Measurements from ENCODE around the gene ZFYVE28. TPM values are rescaled to one million over a fixed set of nuclear protein-coding genes. Genes with fewer than 3 reads are reported as not detected.
"Not testable (repeated sequence)": the region's sequence is repeated elsewhere in the genome, so short reads cannot be mapped to it uniquely, and the experiment has no call there.

The ZFYVE28 gene
- total RNA-seq, 2 donors from 2014 or later = 49.4 to 63.6 TPM

GRCh38 chr4:2275044-2275397 is 143.4 kb downstream of the ZFYVE28 start:
- H3K9me3 ChIP-seq (ENCODE audit: control insufficient read depth, low read length, poor library complexity, severe bottlenecking); H3K27ac Mint-ChIP-seq; H3K27me3 Mint-ChIP-seq; H3K4me1 Mint-ChIP-seq; H3K4me3 Mint-ChIP-seq; DNase-seq; ATAC-seq; H3K36me3 Mint-ChIP-seq (ENCODE audit: low read depth): not testable (repeated sequence)

- H3K9me3 ChIP-seq (ENCODE audit: control insufficient read depth, low read length, poor library complexity, severe bottlenecking) = no peaks in the 10 kb centered on the region
- no peak for ATAC-seq
- H3K27ac Mint-ChIP-seq = peak overlapping the region; percentile 19
- no peak for DNase-seq
- H3K27me3 Mint-ChIP-seq = no peaks in the 10 kb centered on the region
- peaks cover 2% of the 10 kb centered on the region for H3K4me1 Mint-ChIP-seq
- no peak overlapping the region for H3K4me3 Mint-ChIP-seq
- no peaks in the 10 kb centered on the region for H3K36me3 Mint-ChIP-seq (ENCODE audit: low read depth)
These were observed 144.0 kb downstream of the ZFYVE28 start for GRCh38 chr4:2274320-2275043.

GRCh38 chr4:2273657-2274319 is 144.7 kb downstream of the ZFYVE28 start:
- DNase-seq = no peak
- H3K27me3 Mint-ChIP-seq = no peaks in the 10 kb centered on the region
- no peak overlapping the region for H3K27ac Mint-ChIP-seq
- H3K4me3 Mint-ChIP-seq = no peak overlapping the region
- no peaks in the 10 kb centered on the region for H3K36me3 Mint-ChIP-seq (ENCODE audit: low read depth)
- ATAC-seq = no peak
- H3K9me3 ChIP-seq (ENCODE audit: control insufficient read depth, low read length, poor library complexity, severe bottlenecking) = no peaks in the 10 kb centered on the region
- H3K4me1 Mint-ChIP-seq = peaks cover 2% of the 10 kb centered on the region

GRCh38 chr4:2273221-2273620 is 145.2 kb downstream of the ZFYVE28 start:
- Mint-ChIP-seq H3K4me1 (peaks cover 2% of the 10 kb centered on the region), H3K27ac (no peak overlapping the region), H3K27me3 (no peaks in the 10 kb centered on the region), H3K36me3 (ENCODE audit: low read depth) (no peaks in the 10 kb centered on the region), H3K4me3 (no peak overlapping the region)
- DNase-seq = no peak
- H3K9me3 ChIP-seq (ENCODE audit: control insufficient read depth, low read length, poor library complexity, severe bottlenecking) = no peaks in the 10 kb centered on the region
- no peak for ATAC-seq

GRCh38 chr4:2272828-2273120 is 145.7 kb downstream of the ZFYVE28 start:
- Mint-ChIP-seq H3K36me3 (ENCODE audit: low read depth) (no peaks in the 10 kb centered on the region), H3K27ac (no peak overlapping the region), H3K4me1 (peaks cover 2% of the 10 kb centered on the region), H3K4me3 (no peak overlapping the region), H3K27me3 (no peaks in the 10 kb centered on the region)
- DNase-seq = no peak
- no peak for ATAC-seq
- H3K9me3 ChIP-seq (ENCODE audit: control insufficient read depth, low read length, poor library complexity, severe bottlenecking) = no peaks in the 10 kb centered on the region

- H3K27me3 Mint-ChIP-seq = no peaks in the 10 kb centered on the region
- H3K27ac Mint-ChIP-seq = peak overlapping the region; percentile 37
- no peaks in the 10 kb centered on the region for H3K4me1 Mint-ChIP-seq
- no peak overlapping the region for H3K4me3 Mint-ChIP-seq
- H3K36me3 Mint-ChIP-seq (ENCODE audit: low read depth) = no peaks in the 10 kb centered on the region
- DNase-seq = no peak
- no peak for ATAC-seq
- H3K9me3 ChIP-seq (ENCODE audit: control insufficient read depth, low read length, poor library complexity, severe bottlenecking) = no peaks in the 10 kb centered on the region
These were observed 146.2 kb downstream of the ZFYVE28 start for GRCh38 chr4:2272026-2272827.

- H3K27ac Mint-ChIP-seq = no peak overlapping the region
- DNase-seq (no peak), ATAC-seq (no peak)
- H3K4me1 Mint-ChIP-seq = no peaks in the 10 kb centered on the region
- no peaks in the 10 kb centered on the region for H3K9me3 ChIP-seq (ENCODE audit: control insufficient read depth, low read length, poor library complexity, severe bottlenecking)
- no peaks in the 10 kb centered on the region for H3K36me3 Mint-ChIP-seq (ENCODE audit: low read depth)
- no peaks in the 10 kb centered on the region for H3K27me3 Mint-ChIP-seq
- no peak overlapping the region for H3K4me3 Mint-ChIP-seq
These were observed 147.0 kb downstream of the ZFYVE28 start for GRCh38 chr4:2271279-2272025.

GRCh38 chr4:2270341-2271165 is 147.9 kb downstream of the ZFYVE28 start:
- ATAC-seq (no peak), DNase-seq (no peak)
- no peaks in the 10 kb centered on the region for H3K9me3 ChIP-seq (ENCODE audit: control insufficient read depth, low read length, poor library complexity, severe bottlenecking)
- Mint-ChIP-seq H3K4me3 (no peak overlapping the region), H3K27ac (no peak overlapping the region), H3K27me3 (no peaks in the 10 kb centered on the region), H3K36me3 (ENCODE audit: low read depth) (no peaks in the 10 kb centered on the region), H3K4me1 (no peaks in the 10 kb centered on the region)

- Mint-ChIP-seq H3K36me3 (ENCODE audit: low read depth) (no peaks in the 10 kb centered on the region), H3K4me1 (no peaks in the 10 kb centered on the region), H3K4me3 (no peak overlapping the region), H3K27ac (no peak overlapping the region), H3K27me3 (no peaks in the 10 kb centered on the region)
- DNase-seq = no peak
- H3K9me3 ChIP-seq (ENCODE audit: control insufficient read depth, low read length, poor library complexity, severe bottlenecking) = no peaks in the 10 kb centered on the region
- ATAC-seq = no peak
These were observed 148.8 kb downstream of the ZFYVE28 start for GRCh38 chr4:2269618-2270163.

- DNase-seq (no peak), ATAC-seq (no peak)
- H3K4me3 Mint-ChIP-seq = no peak overlapping the region
- no peak overlapping the region for H3K27ac Mint-ChIP-seq
- no peaks in the 10 kb centered on the region for H3K36me3 Mint-ChIP-seq (ENCODE audit: low read depth)
- no peaks in the 10 kb centered on the region for H3K4me1 Mint-ChIP-seq
- no peaks in the 10 kb centered on the region for H3K27me3 Mint-ChIP-seq
- no peaks in the 10 kb centered on the region for H3K9me3 ChIP-seq (ENCODE audit: control insufficient read depth, low read length, poor library complexity, severe bottlenecking)
These were observed 149.3 kb downstream of the ZFYVE28 start for GRCh38 chr4:2269206-2269531.

GRCh38 chr4:2268357-2269205 is 149.9 kb downstream of the ZFYVE28 start:
- no peak overlapping the region for H3K4me3 Mint-ChIP-seq
- no peaks in the 10 kb centered on the region for H3K36me3 Mint-ChIP-seq (ENCODE audit: low read depth)
- H3K27ac Mint-ChIP-seq = no peak overlapping the region
- ATAC-seq (no peak), DNase-seq (no peak)
- no peaks in the 10 kb centered on the region for H3K4me1 Mint-ChIP-seq
- H3K9me3 ChIP-seq (ENCODE audit: control insufficient read depth, low read length, poor library complexity, severe bottlenecking) = no peaks in the 10 kb centered on the region
- H3K27me3 Mint-ChIP-seq = no peaks in the 10 kb centered on the region

GRCh38 chr4:2267841-2268240 is 150.6 kb downstream of the ZFYVE28 start:
- H3K4me3 Mint-ChIP-seq = no peak overlapping the region
- no peak overlapping the region for H3K27ac Mint-ChIP-seq
- no peaks in the 10 kb centered on the region for H3K4me1 Mint-ChIP-seq
- H3K27me3 Mint-ChIP-seq = no peaks in the 10 kb centered on the region
- ATAC-seq = no peak
- DNase-seq = no peak
- no peaks in the 10 kb centered on the region for H3K36me3 Mint-ChIP-seq (ENCODE audit: low read depth)
- no peaks in the 10 kb centered on the region for H3K9me3 ChIP-seq (ENCODE audit: control insufficient read depth, low read length, poor library complexity, severe bottlenecking)
